HFFc6 (cell line): ENCODE results near the gene CNTLN. TPM values are rescaled to one million over a fixed set of nuclear protein-coding genes. Genes with fewer than 3 reads are reported as not detected.
"Not testable (repeated sequence)": the region's sequence is repeated elsewhere in the genome, so short reads cannot be mapped to it uniquely, and the experiment has no call there.

Experiments used
- DNase-seq: peaks from one replicate; pipeline ENCODE4 v3.0.0-alpha.2; 2018
- H3K27ac Mint-ChIP-seq: 2 replicates; pipeline ENCODE4 v1.8.0; 2020; ENCODE audit warnings: mild to moderate bottlenecking, mixed read lengths
- H3K27me3 Mint-ChIP-seq: 2 replicates; pipeline ENCODE4 v1.8.0; 2021; ENCODE audit warnings: mild to moderate bottlenecking, moderate library complexity, mixed read lengths; ENCODE audit not compliant: insufficient read depth
- H3K36me3 Mint-ChIP-seq: 2 replicates; pipeline ENCODE4 v1.8.0; 2021; ENCODE audit warnings: low read depth, mixed read lengths
- H3K4me1 Mint-ChIP-seq: 2 replicates; pipeline ENCODE4 v1.8.0; 2020; ENCODE audit warnings: low read depth, mixed read lengths
- H3K4me3 Mint-ChIP-seq: 2 replicates; pipeline ENCODE4 v1.8.0; 2020; ENCODE audit warnings: mild to moderate bottlenecking, moderate library complexity, mixed read lengths
- H3K9me3 Mint-ChIP-seq: 2 replicates; pipeline ENCODE4 v1.8.0; 2020; ENCODE audit warnings: mild to moderate bottlenecking, mixed read lengths
- CTCF ChIP-seq: fragments of 200-600 bp; sonication (generic); IDR thresholded peaks from 2 replicates; pipeline ENCODE4 v1.5.0; 2021; ENCODE audit warnings: antibody characterized with exemption, mild to moderate bottlenecking
- total RNA-seq, 6 experiments: library from RNA; stranded (reverse); fragmentation: NEBNext Ultra II Directional; extraction: Animal tissue kit (Norgen Biotek cat#: 25700); gene quantifications; 2 replicates in 1 of 6; 3 replicates in 5 of 6; pipeline ENCODE4 v1.2.3, GENCODE V29; 2021

Gene CNTLN
- total RNA-seq, 6 experiments from 2014 or later = 4.9 to 9.0 (median 8.6) TPM

GRCh38 chr9:17509151-17509550 is 374.3 kb downstream of the CNTLN start:
- no peak overlapping the region for H3K4me3 Mint-ChIP-seq
- H3K27ac Mint-ChIP-seq = no peak overlapping the region
- no peaks in the 10 kb centered on the region for H3K9me3 Mint-ChIP-seq
- TF ChIP-seq CTCF = no peak
- no peaks in the 10 kb centered on the region; the same call in 1 of the 2 replicates for H3K27me3 Mint-ChIP-seq
- no peak for DNase-seq
- H3K4me1 Mint-ChIP-seq = peaks cover 6% of the 10 kb centered on the region
- peaks cover 3% of the 10 kb centered on the region; the same call in 1 of the 2 replicates for H3K36me3 Mint-ChIP-seq

GRCh38 chr9:17509701-17510100 is 374.9 kb downstream of the CNTLN start:
- no peaks in the 10 kb centered on the region for H3K36me3 Mint-ChIP-seq
- H3K4me1 Mint-ChIP-seq = peaks cover 6% of the 10 kb centered on the region
- no peak overlapping the region for H3K27ac Mint-ChIP-seq
- no peaks in the 10 kb centered on the region for H3K9me3 Mint-ChIP-seq
- TF ChIP-seq CTCF = no peak
- no peak overlapping the region for H3K4me3 Mint-ChIP-seq
- no peaks in the 10 kb centered on the region; the same call in 1 of the 2 replicates for H3K27me3 Mint-ChIP-seq
- peak; percentile 2 for DNase-seq

GRCh38 chr9:17519761-17520160 is 384.9 kb downstream of the CNTLN start:
- Mint-ChIP-seq H3K36me3 (no peaks in the 10 kb centered on the region), H3K27me3 (peaks cover 2% of the 10 kb centered on the region), H3K4me3 (peak overlapping the region; percentile 55), H3K27ac (no peak overlapping the region), H3K9me3 (no peaks in the 10 kb centered on the region), H3K4me1 (peaks cover 6% of the 10 kb centered on the region; the same call in 1 of the 2 replicates)
- DNase-seq = no peak
- TF ChIP-seq CTCF = no peak

- no peak for DNase-seq
- H3K4me3 Mint-ChIP-seq = peak overlapping the region; percentile 55; the same call in 1 of the 2 replicates
- no peak overlapping the region for H3K27ac Mint-ChIP-seq
- H3K4me1 Mint-ChIP-seq = peaks cover 6% of the 10 kb centered on the region; the same call in 1 of the 2 replicates
- no peaks in the 10 kb centered on the region for H3K36me3 Mint-ChIP-seq
- peak; percentile 23; the same call in 1 of the 2 replicates for TF ChIP-seq CTCF
- no peaks in the 10 kb centered on the region for H3K9me3 Mint-ChIP-seq
- peaks cover 2% of the 10 kb centered on the region for H3K27me3 Mint-ChIP-seq
Measured at GRCh38 chr9:17520268-17521064, 385.6 kb downstream of the CNTLN start.

- peaks cover 2% of the 10 kb centered on the region for H3K27me3 Mint-ChIP-seq
- H3K4me3 Mint-ChIP-seq = no peak overlapping the region
- no peaks in the 10 kb centered on the region for H3K36me3 Mint-ChIP-seq
- no peak for TF ChIP-seq CTCF
- H3K9me3 Mint-ChIP-seq = no peaks in the 10 kb centered on the region
- DNase-seq = no peak
- H3K4me1 Mint-ChIP-seq = peaks cover 6% of the 10 kb centered on the region; the same call in 1 of the 2 replicates
- no peak overlapping the region for H3K27ac Mint-ChIP-seq
Measured at GRCh38 chr9:17521100-17521855, 386.4 kb downstream of the CNTLN start.

GRCh38 chr9:17526726-17527125 is 391.9 kb downstream of the CNTLN start:
- DNase-seq, H3K4me3 Mint-ChIP-seq, H3K27ac Mint-ChIP-seq, H3K4me1 Mint-ChIP-seq, H3K9me3 Mint-ChIP-seq, H3K27me3 Mint-ChIP-seq, H3K36me3 Mint-ChIP-seq: not testable (repeated sequence)
